ENCODE results near the gene CAMSAP2. TPM values are rescaled to one million over a fixed set of nuclear protein-coding genes. Genes with fewer than 3 reads are reported as not detected.

The CAMSAP2 gene
- total RNA-seq, 2 donors from 2014 or later, result 22.1 to 22.2 TPM

DNA sequence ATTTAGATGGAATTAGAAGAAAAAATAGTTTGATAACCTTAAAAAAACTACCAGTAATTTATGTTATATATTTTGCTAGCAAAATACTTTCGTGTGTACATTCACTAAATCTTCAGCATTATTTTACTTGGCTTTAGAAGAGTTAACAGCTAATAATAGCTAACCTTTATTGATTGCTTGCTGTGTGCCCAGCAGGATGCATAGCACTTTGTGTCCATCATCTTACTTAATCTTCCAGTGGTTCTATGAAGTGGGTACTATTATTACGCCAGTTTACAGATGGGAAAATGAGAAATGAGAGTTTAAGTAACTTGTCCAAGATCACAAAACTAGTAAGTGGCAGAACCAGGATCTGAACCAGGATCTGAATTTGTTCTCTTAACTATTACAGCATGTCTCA lies 92.4 kb downstream of the CAMSAP2 start:
- Mint-ChIP-seq H3K4me3 (no peak overlapping the region), H3K9me3 (peaks cover 1% of the 10 kb centered on the region), H3K27me3 (ENCODE audit: insufficient read depth) (no peaks in the 10 kb centered on the region), H3K36me3 (ENCODE audit: low read depth) (peaks cover 19% of the 10 kb centered on the region), H3K4me1 (peaks cover 13% of the 10 kb centered on the region), H3K27ac (no peak overlapping the region)
- no peaks in the 10 kb centered on the region for H3K27me3 ChIP-seq (ENCODE audit: control insufficient read depth, insufficient read depth, low read length, poor library complexity, severe bottlenecking)
- peaks cover 5% of the 10 kb centered on the region for H3K9me3 ChIP-seq (ENCODE audit: control insufficient read depth, low read length)
- H3K4me1 ChIP-seq (ENCODE audit: control insufficient read depth, insufficient read depth, low read length), result no peaks in the 10 kb centered on the region
- WGBS, 2 experiments (ENCODE audit: insufficient coverage in 1 of 2, insufficient read length in 1 of 2), result 100% methylated on average over 2 of the region's 2 CpGs; no CpG with 5 or more reads in 1 of the 2 experiments
- H3K36me3 ChIP-seq (ENCODE audit: control insufficient read depth, insufficient read depth, low read length), result peaks cover 12% of the 10 kb centered on the region
- H3K27ac ChIP-seq (ENCODE audit: low read depth, low read length), result no peak overlapping the region
- H3K4me3 ChIP-seq (ENCODE audit: low read length), result no peak overlapping the region
- TF ChIP-seq, protein P1, sequence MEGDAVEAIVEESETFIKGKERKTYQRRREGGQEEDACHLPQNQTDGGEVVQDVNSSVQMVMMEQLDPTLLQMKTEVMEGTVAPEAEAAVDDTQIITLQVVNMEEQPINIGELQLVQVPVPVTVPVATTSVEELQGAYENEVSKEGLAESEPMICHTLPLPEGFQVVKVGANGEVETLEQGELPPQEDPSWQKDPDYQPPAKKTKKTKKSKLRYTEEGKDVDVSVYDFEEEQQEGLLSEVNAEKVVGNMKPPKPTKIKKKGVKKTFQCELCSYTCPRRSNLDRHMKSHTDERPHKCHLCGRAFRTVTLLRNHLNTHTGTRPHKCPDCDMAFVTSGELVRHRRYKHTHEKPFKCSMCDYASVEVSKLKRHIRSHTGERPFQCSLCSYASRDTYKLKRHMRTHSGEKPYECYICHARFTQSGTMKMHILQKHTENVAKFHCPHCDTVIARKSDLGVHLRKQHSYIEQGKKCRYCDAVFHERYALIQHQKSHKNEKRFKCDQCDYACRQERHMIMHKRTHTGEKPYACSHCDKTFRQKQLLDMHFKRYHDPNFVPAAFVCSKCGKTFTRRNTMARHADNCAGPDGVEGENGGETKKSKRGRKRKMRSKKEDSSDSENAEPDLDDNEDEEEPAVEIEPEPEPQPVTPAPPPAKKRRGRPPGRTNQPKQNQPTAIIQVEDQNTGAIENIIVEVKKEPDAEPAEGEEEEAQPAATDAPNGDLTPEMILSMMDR (conservative IDR thresholded peaks at IDR 0.05), result no peak
- no peak for DNase-seq
- no peak overlapping the region for H3K9ac ChIP-seq (ENCODE audit: extremely low read depth, low read length, poor library complexity, severe bottlenecking)

DNA sequence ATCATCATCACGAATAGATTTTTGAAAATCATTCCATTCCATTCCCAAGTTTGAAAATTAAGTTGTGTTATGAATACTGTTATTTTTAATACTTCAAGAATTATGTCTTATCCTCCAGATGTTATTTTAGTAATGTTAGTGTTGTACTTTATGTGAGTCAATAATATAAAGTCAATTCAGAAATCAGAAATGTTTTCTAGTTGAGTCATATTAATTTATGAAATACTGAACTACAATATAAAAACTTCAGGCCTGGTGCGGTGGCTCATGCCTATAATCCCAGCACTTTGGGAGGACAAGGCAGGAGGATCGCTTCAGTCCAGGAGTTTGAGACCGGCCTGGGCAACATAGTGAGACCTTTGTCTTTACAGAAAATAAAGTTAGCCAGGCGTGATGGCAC lies 95.7 kb downstream of the CAMSAP2 start:
- no peak for DNase-seq
- Mint-ChIP-seq H3K4me3 (no peak overlapping the region), H3K4me1 (peaks cover 4% of the 10 kb centered on the region), H3K27ac (no peak overlapping the region), H3K36me3 (ENCODE audit: low read depth) (peaks cover 26% of the 10 kb centered on the region), H3K27me3 (ENCODE audit: insufficient read depth) (no peaks in the 10 kb centered on the region), H3K9me3 (peaks cover 10% of the 10 kb centered on the region)
- H3K27me3 ChIP-seq (ENCODE audit: control insufficient read depth, insufficient read depth, low read length, poor library complexity, severe bottlenecking), result no peaks in the 10 kb centered on the region
- H3K4me1 ChIP-seq (ENCODE audit: control insufficient read depth, insufficient read depth, low read length), result no peaks in the 10 kb centered on the region
- no peak overlapping the region for H3K4me3 ChIP-seq (ENCODE audit: low read length)
- WGBS, 2 experiments (ENCODE audit: insufficient coverage in 1 of 2, insufficient read length in 1 of 2), result 92 to 100% methylated on average over 3 to 4 of the region's 5 CpGs
- peaks cover 14% of the 10 kb centered on the region for H3K9me3 ChIP-seq (ENCODE audit: control insufficient read depth, low read length)
- no peak overlapping the region for H3K27ac ChIP-seq (ENCODE audit: low read depth, low read length)
- H3K36me3 ChIP-seq (ENCODE audit: control insufficient read depth, insufficient read depth, low read length), result peaks cover 26% of the 10 kb centered on the region
- TF ChIP-seq, protein P1 (conservative IDR thresholded peaks at IDR 0.05), result no peak
- H3K9ac ChIP-seq (ENCODE audit: extremely low read depth, low read length, poor library complexity, severe bottlenecking), result no peak overlapping the region

DNA sequence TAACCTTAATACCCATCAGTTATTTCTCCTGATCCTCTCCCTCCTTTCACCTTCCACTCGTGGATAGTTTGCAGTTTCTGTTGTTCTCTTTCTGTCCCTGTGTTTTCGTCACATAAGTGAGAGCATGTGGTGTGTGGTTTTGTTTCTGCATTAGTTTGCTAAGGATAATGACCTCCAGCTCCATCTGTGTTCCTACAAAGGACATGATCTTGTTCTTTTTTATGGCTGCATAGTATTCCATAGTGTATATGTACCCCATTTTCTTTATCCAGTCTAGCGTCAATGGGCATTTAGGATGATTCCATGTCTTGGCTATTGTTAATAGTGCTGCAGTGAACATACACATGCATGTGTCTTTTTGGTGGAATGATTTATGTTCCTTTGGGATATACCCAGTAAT lies 97.5 kb downstream of the CAMSAP2 start:
- Histone ChIP-seq H3K9me3 (ENCODE audit: control insufficient read depth, low read length) (peaks cover 14% of the 10 kb centered on the region), H3K4me1 (ENCODE audit: control insufficient read depth, insufficient read depth, low read length) (no peaks in the 10 kb centered on the region), H3K4me3 (ENCODE audit: low read length) (no peak overlapping the region), H3K27ac (ENCODE audit: low read depth, low read length) (no peak overlapping the region), H3K9ac (ENCODE audit: extremely low read depth, low read length, poor library complexity, severe bottlenecking) (no peak overlapping the region), H3K36me3 (ENCODE audit: control insufficient read depth, insufficient read depth, low read length) (peaks cover 29% of the 10 kb centered on the region), H3K27me3 (ENCODE audit: control insufficient read depth, insufficient read depth, low read length, poor library complexity, severe bottlenecking) (no peaks in the 10 kb centered on the region)
- H3K9me3 Mint-ChIP-seq, result peaks cover 10% of the 10 kb centered on the region
- H3K4me1 Mint-ChIP-seq, result peaks cover 2% of the 10 kb centered on the region
- no peaks in the 10 kb centered on the region for H3K27me3 Mint-ChIP-seq (ENCODE audit: insufficient read depth)
- no peak overlapping the region for H3K27ac Mint-ChIP-seq
- no peak for DNase-seq
- H3K4me3 Mint-ChIP-seq, result no peak overlapping the region
- WGBS, 2 experiments (ENCODE audit: insufficient coverage in 1 of 2, insufficient read length in 1 of 2), result 71 to 96% methylated on average over 1 to 3 of the region's 3 CpGs
- TF ChIP-seq, protein P1 (conservative IDR thresholded peaks at IDR 0.05), result no peak
- H3K36me3 Mint-ChIP-seq (ENCODE audit: low read depth), result peaks cover 27% of the 10 kb centered on the region
